NB4 (cell line): ENCODE data around the gene KRT83.
A peak's percentile ranks its signal among the peaks of the same experiment; 100 is the strongest.

Source experiments
- DNase-seq: peaks from one replicate; pipeline ENCODE4 v3.0.0; 2010; ENCODE audit warnings: low read depth
- H3K4me3 ChIP-seq: one replicate; pipeline ENCODE4 v1.5.1; 2011; ENCODE audit warnings: mild to moderate bottlenecking, low read depth, low read length, moderate library complexity
- CTCF ChIP-seq: IDR thresholded peaks from one replicate; pipeline ENCODE4 v1.5.1; 2012; ENCODE audit warnings: low read depth, low read length
- MAX ChIP-seq: IDR thresholded peaks from 2 replicates; pipeline ENCODE4 v1.6.1; 2011; ENCODE audit warnings: low read depth, low read length
- MYC ChIP-seq: IDR thresholded peaks from 2 replicates; pipeline ENCODE4 v1.6.1; 2011; ENCODE audit warnings: low read depth, low read length
- POLR2A ChIP-seq: IDR thresholded peaks from 2 replicates; pipeline ENCODE4 v1.6.1; 2011; ENCODE audit warnings: mild to moderate bottlenecking; ENCODE audit not compliant: insufficient read length; ENCODE audit errors: extremely low read depth

KRT83 gene

GRCh38 chr12:52285851-52286530, 35.2 kb downstream of the KRT83 start:
- no peak overlapping the region for H3K4me3 ChIP-seq
- DNase-seq, result no peak
- TF ChIP-seq MYC, result no peak
- no peak for TF ChIP-seq MAX
- no peak for TF ChIP-seq POLR2A
- TF ChIP-seq CTCF, result no peak

GRCh38 chr12:52285172-52285745, 35.9 kb downstream of the KRT83 start:
- H3K4me3 ChIP-seq, result no peak overlapping the region
- DNase-seq, result no peak
- TF ChIP-seq MAX (no peak), CTCF (no peak), POLR2A (no peak), MYC (no peak)

- no peak for DNase-seq
- TF ChIP-seq POLR2A (no peak), MAX (no peak)
- no peak overlapping the region for H3K4me3 ChIP-seq
Measured at GRCh38 chr12:52284562-52285171, 36.5 kb downstream of the KRT83 start.

GRCh38 chr12:52280796-52281560, 40.2 kb downstream of the KRT83 start:
- TF ChIP-seq MAX, result no peak
- TF ChIP-seq MYC, result no peak
- TF ChIP-seq POLR2A, result no peak
- TF ChIP-seq CTCF, result no peak
- DNase-seq, result no peak
- no peak overlapping the region for H3K4me3 ChIP-seq

- H3K4me3 ChIP-seq, result no peak overlapping the region
- TF ChIP-seq CTCF (no peak), POLR2A (no peak), MYC (no peak), MAX (no peak)
- peak; percentile 65 for DNase-seq
Measured at GRCh38 chr12:52280319-52280795, 40.8 kb downstream of the KRT83 start.
